ENCODE results near the gene RGS7.
A peak's percentile ranks its signal among the peaks of the same experiment; 100 is the strongest.

RGS7 gene

DNA sequence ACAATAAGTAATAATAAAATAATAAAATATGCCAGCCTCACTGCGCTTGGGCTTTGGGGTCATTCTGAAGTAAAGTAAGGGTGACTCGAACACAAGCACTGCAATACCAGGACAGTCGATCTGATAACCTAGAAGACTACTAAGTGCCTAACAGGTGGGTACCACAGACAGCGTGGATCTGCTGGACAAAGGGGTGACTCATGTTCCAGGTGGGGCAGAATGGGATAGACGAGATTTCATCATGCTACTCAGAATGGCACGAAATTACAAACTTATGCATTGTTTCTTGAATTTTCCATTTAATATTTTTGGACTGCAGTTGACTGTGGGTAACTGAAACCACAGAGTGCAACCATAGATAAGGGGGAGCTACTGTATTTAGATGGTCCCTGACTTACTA, 523.9 kb downstream of the RGS7 start:
- TF ChIP-seq EZH2phosphoT487 (IDR thresholded peaks at IDR 0.05; ENCODE audit: borderline replicate concordance) = no peak
- TF ChIP-seq, protein P1, sequence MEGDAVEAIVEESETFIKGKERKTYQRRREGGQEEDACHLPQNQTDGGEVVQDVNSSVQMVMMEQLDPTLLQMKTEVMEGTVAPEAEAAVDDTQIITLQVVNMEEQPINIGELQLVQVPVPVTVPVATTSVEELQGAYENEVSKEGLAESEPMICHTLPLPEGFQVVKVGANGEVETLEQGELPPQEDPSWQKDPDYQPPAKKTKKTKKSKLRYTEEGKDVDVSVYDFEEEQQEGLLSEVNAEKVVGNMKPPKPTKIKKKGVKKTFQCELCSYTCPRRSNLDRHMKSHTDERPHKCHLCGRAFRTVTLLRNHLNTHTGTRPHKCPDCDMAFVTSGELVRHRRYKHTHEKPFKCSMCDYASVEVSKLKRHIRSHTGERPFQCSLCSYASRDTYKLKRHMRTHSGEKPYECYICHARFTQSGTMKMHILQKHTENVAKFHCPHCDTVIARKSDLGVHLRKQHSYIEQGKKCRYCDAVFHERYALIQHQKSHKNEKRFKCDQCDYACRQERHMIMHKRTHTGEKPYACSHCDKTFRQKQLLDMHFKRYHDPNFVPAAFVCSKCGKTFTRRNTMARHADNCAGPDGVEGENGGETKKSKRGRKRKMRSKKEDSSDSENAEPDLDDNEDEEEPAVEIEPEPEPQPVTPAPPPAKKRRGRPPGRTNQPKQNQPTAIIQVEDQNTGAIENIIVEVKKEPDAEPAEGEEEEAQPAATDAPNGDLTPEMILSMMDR (conservative IDR thresholded peaks at IDR 0.05; ENCODE audit: low read length) = no peak
- Histone ChIP-seq H2AFZ (ENCODE audit: low read length) (no peak overlapping the region), H3F3A (ENCODE audit: low read depth) (no peaks in the 10 kb centered on the region), H3K9me2 (replicated peaks; ENCODE audit: low read depth, low read length) (no peaks in the 10 kb centered on the region), H3K27me3 (ENCODE audit: insufficient read depth, low read length, poor library complexity, severe bottlenecking) (no peaks in the 10 kb centered on the region), H3K9ac (ENCODE audit: low read depth, low read length, poor library complexity, severe bottlenecking) (no peak overlapping the region), H4K20me1 (ENCODE audit: insufficient read depth, low read length, poor library complexity, severe bottlenecking) (no peaks in the 10 kb centered on the region), H3K4me2 (ENCODE audit: low read depth, low read length, poor library complexity, severe bottlenecking) (no peak overlapping the region), H3K9me3 (ENCODE audit: insufficient read depth, low read depth, low read length) (no peaks in the 10 kb centered on the region), H3K4me3 (ENCODE audit: low read length, poor library complexity, severe bottlenecking) (no peak overlapping the region), H3K4me1 (ENCODE audit: insufficient read depth, low read length, poor library complexity, severe bottlenecking) (no peaks in the 10 kb centered on the region), H3K36me3 (ENCODE audit: insufficient read depth, low read length) (no peaks in the 10 kb centered on the region), H3K79me2 (ENCODE audit: insufficient read depth, low read length) (no peaks in the 10 kb centered on the region)

DNA sequence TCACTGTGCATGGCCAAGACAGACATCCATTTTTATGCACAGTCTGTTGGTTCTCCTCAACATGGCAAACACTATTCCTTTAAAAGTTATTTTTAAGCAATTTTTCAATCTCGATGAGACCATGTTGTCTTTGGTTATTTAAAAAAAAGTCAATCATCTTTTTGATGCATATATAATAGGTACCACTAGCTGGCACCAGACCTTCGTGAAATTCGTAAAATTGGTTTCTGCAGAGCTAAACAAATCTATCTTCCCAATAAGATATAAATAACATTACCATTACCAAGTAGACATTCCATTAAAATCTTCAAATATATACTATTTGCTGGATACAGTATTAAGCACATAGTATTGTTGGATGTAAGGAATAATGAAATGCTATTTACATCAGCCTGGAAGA, 525.1 kb downstream of the RGS7 start:
- no peaks in the 10 kb centered on the region for H4K20me1 ChIP-seq (ENCODE audit: insufficient read depth, low read length, poor library complexity, severe bottlenecking)
- H3K4me1 ChIP-seq (ENCODE audit: insufficient read depth, low read length, poor library complexity, severe bottlenecking) = no peaks in the 10 kb centered on the region
- H3K4me2 ChIP-seq (ENCODE audit: low read depth, low read length, poor library complexity, severe bottlenecking) = no peak overlapping the region
- no peak overlapping the region for H3K9ac ChIP-seq (ENCODE audit: low read depth, low read length, poor library complexity, severe bottlenecking)
- H3F3A ChIP-seq (ENCODE audit: low read depth) = no peaks in the 10 kb centered on the region
- H3K9me3 ChIP-seq (ENCODE audit: insufficient read depth, low read depth, low read length) = no peaks in the 10 kb centered on the region; the same call in 1 of the 2 replicates
- no peak for TF ChIP-seq EZH2phosphoT487 (IDR thresholded peaks at IDR 0.05; ENCODE audit: borderline replicate concordance)
- TF ChIP-seq, protein P1 (conservative IDR thresholded peaks at IDR 0.05; ENCODE audit: low read length) = peak; percentile 21; the same call in 1 of the 2 replicates
- H3K36me3 ChIP-seq (ENCODE audit: insufficient read depth, low read length) = no peaks in the 10 kb centered on the region
- H3K79me2 ChIP-seq (ENCODE audit: insufficient read depth, low read length) = no peaks in the 10 kb centered on the region
- H3K9me2 ChIP-seq (replicated peaks; ENCODE audit: low read depth, low read length) = no peaks in the 10 kb centered on the region
- no peak overlapping the region for H3K4me3 ChIP-seq (ENCODE audit: low read length, poor library complexity, severe bottlenecking)
- H2AFZ ChIP-seq (ENCODE audit: low read length) = no peak overlapping the region
- H3K27me3 ChIP-seq (ENCODE audit: insufficient read depth, low read length, poor library complexity, severe bottlenecking) = no peaks in the 10 kb centered on the region

DNA sequence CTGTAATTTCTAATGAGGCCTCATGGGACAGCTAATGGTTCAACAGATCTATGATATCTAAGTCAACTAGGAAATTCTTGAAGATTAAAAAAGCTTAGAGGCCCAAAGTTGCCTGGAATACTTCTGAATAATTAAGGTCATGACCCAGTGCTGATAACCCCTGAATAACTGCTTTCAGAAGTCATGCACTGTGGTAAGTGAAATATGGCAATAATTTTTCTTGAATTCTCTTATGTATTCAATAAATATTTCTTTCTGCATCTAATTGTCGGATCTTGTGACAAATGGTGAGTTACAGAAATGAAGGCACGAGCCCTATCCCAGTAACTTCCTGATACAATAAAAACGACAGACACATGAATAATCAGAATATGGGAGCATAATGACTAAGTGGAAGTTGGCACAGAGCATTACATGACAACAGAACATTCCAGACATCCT, 525.8 kb downstream of the RGS7 start:
- no peaks in the 10 kb centered on the region for H3K79me2 ChIP-seq (ENCODE audit: insufficient read depth, low read length)
- no peak overlapping the region for H3K4me2 ChIP-seq (ENCODE audit: low read depth, low read length, poor library complexity, severe bottlenecking)
- TF ChIP-seq, protein P1 (conservative IDR thresholded peaks at IDR 0.05; ENCODE audit: low read length) = no peak
- no peak for TF ChIP-seq EZH2phosphoT487 (IDR thresholded peaks at IDR 0.05; ENCODE audit: borderline replicate concordance)
- no peaks in the 10 kb centered on the region for H3K9me2 ChIP-seq (replicated peaks; ENCODE audit: low read depth, low read length)
- H3K4me1 ChIP-seq (ENCODE audit: insufficient read depth, low read length, poor library complexity, severe bottlenecking) = no peaks in the 10 kb centered on the region
- no peaks in the 10 kb centered on the region for H3K36me3 ChIP-seq (ENCODE audit: insufficient read depth, low read length)
- no peak overlapping the region for H3K9ac ChIP-seq (ENCODE audit: low read depth, low read length, poor library complexity, severe bottlenecking)
- no peak overlapping the region for H2AFZ ChIP-seq (ENCODE audit: low read length)
- no peaks in the 10 kb centered on the region for H3F3A ChIP-seq (ENCODE audit: low read depth)
- H3K9me3 ChIP-seq (ENCODE audit: insufficient read depth, low read depth, low read length) = peaks cover 4% of the 10 kb centered on the region; the same call in 1 of the 2 replicates
- H3K27me3 ChIP-seq (ENCODE audit: insufficient read depth, low read length, poor library complexity, severe bottlenecking) = no peaks in the 10 kb centered on the region
- H4K20me1 ChIP-seq (ENCODE audit: insufficient read depth, low read length, poor library complexity, severe bottlenecking) = no peaks in the 10 kb centered on the region
- no peak overlapping the region for H3K4me3 ChIP-seq (ENCODE audit: low read length, poor library complexity, severe bottlenecking)
